Measurements from ENCODE around the gene HOXD4.

HOXD4 gene

DNA sequence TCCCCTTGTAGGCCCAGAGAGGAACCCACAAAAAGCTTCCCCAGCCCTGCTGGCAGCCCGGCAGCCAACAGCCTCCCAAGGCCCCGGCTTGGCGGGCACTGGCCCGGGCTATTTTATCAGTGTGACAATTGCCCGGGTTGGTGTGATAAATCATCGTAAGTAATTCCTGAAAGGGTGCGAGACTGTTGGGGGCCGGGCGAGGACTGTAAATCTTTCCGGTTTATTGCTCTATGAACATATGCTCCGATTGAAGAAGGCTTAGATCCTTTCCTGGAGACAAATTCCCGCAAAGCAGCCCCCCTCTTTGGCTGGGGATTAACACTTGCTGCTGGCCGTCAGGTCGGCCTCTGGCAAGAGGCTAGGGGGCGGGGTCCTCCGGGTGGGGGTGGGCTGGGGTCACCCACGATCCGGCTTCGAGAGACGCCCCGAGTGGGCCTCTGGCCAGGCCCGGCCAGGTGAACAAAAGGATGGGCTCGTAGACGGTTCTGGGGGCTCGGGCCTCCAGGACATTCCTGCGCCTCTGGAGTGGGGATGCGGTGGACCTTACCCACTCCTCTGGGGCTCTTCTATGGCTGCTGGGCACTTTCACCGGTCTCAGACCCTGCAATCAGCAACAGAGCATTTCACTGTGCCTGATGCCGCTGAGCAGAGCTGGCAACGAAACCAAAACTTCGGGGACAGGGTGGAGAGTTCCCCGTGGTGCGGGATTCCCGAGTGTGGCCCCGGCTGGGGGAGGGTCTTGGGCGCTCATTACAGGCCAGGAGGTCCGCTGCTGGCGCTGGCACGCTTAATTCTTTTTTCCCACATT is 7.7 kb downstream of the HOXD4 start:
- DNase-seq, result no peak

DNA sequence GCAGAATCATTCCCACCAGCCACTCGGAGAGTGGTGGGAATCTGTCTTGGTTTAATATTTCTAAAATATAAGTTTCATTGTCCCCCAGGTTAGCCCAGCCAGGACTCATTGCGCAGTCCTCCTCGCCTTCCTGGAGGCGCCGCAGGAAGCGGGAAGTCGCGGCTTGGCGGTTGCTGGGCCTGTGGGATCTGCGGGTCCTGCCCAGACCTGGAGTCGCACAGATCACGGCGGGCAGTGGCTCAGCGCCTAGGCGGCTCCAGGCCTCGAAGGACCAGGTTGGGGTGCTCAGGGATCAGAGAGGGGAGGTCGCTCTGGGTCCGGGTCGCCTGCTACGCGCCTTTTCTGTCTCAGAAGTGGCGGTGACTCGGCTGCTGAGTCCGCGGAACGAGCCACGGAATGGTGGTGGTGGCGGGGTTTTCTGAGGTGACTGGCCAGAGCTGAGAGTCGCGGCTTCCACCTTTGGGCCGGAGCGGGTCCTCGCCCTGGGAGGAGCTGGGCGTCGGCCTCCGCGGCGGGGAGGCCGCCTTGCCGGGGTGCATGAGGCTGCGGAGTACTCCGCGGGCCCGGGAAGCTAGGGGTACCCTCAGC is 8.4 kb downstream of the HOXD4 start:
- no peak for DNase-seq

DNA sequence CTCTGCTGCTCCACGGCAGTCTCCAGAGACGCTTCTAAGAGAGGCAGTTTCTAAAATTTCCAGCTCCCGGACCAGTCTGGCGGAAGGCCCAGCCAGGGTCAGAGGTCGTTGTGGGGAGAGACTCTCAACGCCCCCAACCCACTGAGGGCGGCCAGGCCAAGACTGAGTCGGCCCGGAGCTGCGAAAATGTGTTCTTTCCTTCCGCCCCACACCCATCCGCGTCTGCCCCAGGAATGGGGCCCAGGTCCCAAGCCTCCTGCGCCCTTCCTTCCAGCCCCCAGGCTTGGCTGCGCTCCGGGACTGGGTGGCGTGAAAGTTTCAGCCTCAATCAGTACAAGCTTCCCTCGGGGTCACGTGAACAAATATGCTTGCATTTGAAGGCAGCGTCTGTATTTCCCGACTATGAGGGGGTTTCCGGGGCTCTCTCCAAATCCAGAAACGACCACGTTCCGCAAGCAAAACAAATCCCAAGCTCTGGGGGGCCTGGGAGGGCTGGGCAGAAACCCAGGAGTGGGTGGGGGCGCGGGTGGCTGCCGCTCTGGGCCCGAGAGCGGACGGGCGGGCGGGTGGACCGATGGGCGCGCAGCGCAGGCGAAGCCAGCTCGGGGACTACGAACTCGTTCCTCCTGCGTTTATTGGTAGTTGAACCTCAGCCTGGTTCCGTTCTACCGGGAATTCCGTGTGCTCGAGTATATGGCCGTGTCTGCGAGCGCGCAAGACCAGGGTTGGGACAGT is 9.1 kb downstream of the HOXD4 start:
- DNase-seq, result no peak

DNA sequence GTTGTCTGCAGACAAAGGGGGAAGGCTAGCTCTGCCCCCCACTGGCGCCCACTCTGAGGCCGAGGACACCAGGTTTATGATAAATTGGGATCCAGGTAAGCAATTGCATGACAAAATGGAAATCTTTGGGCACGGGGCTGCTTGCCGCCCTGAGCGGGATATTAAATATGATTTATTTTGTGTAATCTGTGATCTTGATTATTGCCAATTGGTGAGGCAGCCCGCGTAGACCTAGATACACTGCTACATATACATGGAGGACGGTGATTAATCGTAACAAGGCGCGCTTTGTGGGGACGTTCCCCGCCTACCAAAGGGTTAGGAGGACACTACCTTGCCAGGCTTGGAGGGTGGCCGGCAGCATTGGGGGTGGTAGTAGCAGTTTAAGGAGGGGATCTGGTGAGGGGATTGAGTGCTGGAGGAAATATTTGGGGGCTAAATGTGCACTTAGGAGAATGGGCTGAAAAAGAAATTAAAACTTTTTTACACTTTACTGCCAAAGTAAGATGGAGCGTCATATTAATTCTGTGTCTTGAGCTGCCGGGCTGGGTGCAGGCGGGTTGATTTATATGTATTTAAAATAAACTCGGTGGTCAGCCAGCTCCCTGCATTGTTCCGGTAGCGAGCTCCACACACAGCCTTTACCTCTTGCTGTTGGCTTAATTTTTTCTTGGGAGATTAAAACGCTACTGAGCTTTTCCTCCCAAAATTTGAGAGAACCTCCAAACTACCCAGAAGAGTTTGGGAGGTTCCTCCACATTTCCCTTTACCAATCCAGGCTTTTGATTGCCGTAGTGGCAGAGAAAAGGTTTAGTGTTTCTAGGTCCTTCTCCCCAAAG is 9.9 kb downstream of the HOXD4 start:
- no peak for DNase-seq

DNA sequence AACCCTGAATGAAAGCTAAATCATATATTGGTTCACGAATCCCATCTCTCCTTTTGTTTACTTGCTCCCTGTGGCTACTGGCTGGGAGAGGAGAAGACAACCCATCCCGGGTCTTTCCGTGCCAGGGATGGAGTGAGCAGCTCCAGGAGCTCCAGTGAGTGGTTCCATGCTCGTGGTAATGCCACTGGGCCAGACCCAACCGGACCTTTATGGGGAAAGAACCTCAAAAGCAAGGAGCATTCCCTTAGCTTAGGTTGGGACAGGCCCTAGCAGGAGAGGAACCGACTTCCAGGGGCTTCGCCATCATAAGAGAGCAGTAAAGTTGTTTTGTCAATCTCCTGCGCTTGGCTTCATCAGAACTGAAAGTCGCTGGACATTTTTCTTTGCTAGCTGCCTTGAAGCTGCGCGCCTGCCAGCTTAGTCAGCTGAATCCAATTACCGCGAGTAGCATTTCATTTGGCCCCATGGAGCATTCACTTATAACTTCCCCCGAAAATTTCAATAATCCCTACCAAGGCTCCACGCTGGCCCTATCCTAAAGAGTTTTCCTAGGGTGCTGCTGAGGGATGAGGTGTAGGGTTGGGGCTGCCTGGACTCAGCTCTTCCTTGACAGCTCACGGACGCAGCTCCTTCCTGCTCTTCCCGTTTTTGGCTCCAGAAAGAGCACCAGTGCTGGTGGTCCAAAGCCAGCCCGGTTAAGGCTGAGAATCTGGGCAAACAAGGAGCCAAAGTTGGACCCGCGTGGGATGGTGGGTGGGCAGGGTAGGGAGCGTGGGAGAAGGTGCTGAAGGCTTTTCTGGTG is 10.7 kb downstream of the HOXD4 start:
- no peak for DNase-seq

DNA sequence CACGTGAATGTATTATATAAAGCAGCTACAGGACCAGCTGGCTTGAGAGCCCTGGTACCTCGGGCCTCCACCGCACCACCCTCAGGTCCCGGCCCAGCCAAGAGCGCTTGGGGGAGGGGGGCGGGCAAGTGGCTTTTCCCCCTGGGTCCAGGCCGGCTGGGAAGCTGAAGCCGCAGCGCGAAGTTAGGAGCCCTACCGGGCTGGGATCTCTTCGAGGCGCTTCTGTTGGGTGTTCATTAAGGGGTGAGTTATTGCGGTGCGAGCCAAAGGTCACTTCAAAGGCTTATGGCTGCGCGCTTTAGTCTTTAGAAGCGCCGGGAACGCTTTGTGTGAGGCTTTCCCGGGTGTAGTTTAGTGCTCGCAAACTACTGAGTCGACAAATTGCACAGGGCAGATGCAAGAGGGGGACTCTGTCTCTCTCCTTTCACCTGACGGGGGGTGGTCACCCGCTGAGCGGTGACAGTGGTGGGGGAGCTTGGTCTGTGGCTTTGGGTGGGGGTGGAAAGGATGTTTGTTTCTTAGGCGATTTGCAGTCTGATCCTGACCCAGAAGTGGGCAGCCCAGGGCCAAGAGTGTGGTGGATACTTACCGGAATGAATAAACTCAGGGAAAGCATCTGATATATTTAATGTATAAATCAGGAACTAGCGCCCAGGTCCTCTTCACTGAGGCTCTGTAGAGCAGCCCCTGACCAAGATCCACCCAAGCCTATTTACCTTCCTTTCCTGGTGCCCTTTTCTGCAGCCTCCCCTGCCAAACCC is 11.7 kb downstream of the HOXD4 start:
- no peak for DNase-seq

DNA sequence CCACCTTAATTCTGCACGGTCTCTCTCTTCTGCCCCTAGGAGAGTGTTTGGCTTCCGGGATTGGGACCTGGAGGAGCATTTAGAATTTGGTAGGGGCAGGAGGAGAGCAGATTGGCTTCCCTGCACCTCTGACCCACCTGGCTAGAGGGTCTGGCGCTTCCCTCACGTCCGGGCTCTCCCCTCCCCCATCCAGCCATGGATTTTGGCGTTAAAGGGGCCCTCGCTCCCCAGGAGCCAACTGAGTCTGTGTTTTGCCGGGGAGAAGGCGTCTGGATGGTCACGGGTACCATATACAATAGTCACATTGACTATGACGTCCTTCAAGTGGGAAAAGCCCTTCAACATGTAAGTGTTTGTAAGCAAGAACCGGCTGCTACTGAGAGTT is 12.3 kb downstream of the HOXD4 start:
- DNase-seq, result no peak

DNA sequence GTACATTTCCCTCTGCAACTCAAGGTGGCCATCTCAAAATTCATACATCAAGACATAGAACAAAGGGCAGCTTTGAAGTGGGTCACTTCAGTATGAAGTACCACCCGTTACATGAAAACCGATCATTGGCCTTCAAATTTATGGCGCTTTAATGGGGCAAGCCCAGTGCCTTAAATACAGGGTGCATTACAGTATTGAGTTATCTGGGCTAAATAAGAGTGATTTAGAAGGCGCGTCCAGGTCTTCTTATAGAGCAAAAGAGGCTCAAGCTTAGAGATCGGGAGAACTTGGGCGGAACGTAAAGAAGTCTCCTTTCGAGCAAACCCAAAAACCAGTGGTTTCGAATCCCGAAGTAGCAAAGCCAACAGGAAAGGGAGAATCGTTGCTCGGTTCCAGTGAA is 12.9 kb downstream of the HOXD4 start:
- no peak for DNase-seq

DNA sequence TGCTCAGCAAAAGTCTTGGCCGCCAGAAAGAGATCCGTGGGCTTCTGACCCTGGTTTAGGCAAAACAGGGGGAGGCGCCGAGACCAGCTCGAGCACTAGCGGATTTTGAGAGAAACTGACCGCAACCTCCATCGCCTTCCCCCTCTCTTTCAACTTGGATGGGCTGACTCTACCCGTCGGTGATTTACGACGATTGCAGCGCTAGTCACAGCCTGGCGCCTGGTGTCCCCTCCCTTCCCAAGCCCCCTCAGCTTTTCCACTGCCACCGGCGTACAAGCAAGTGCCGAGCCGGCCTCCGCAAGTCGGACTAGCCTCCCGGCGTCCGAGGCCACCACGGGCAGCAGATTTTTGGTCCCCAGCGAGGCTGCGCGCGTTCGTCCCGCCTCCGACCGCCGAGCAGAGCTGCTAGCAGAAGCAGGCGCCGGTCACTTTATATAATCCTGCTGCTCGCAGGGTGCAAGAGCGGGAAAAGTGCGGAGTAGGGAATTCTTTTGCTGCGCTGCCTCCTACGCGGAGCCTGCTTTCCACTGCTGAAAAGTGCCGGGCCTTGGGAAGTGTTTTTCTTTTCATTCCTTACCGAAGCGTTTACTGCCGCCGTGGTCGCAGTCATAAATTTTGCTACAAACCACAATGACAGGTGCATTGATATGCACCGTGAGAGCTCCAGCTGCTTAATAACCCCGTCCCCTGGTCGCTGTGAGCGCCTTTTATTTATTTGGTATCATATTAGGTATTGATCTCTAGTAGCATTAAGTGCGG is 13.4 kb downstream of the HOXD4 start:
- DNase-seq, result no peak

DNA sequence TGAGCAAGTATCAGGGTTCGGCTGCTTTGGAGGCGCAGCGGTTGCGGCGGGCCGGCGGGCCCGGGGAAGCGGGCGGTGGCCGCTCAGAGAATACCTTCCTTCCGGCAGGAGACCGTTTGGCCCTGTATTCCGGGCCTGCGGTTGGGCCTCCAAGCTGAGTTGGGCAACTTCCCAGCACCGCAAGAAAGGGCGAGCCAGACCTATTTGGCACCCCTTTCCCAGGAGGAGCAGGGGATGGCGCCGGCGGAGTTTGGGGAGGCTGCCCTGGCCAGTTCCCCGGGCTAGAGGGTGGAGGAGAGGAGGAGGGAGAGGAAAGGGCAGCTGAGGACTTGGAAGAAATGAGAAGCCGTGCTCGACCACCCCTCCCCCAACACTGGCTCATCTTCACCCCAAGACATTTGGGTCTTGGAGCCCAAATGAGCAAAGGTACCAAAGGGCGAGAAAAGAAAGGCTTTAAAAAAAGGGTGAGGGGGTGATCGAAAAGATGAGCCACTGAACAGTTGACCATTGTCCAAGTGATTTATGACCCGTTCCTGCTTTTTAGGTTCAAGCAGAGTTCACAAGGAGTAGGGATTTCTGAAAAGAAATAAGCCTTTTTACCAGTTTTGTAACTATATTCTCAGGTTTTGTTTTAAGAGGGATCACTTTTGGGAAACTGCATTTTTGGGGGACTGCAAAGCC is 14.2 kb downstream of the HOXD4 start:
- no peak for DNase-seq

DNA sequence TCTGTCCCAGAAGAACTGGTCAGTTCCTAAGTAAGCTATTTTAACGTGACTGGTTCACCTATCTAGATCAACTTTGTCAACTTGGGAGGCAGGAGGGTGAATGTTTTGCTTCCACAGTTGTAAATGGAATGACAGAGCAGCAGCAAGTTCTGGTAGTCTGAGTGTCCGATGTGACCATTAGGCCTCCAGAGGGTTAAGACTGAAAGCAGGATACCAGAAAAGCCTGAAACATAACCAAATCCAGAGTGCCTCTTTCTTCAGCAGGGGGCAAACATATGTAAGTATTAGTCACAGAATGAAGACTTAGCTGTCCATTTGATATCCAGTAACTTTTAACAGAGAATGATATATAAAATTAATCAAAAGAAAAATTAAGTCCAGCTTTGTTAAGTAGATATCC is 14.9 kb downstream of the HOXD4 start:
- DNase-seq, result no peak

DNA sequence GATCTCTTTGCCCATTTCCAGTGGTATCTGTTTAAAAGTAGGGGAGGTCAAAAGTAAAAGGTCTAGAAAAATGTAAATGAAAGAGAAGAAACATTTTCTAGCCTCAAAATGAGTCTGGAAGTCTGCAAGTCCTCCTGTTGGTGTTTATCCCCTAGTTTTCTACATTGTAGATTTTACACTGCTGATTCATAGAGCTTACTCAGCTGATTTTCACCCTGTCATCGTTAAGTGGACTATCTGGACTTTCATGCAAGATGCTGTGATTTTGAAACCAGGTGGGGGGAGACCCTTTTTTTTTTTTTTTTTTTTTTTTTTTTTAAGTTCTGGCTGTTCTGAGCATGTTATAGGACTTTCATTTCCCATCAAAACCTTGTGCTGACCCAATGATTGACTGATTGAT is 16.0 kb downstream of the HOXD4 start:
- DNase-seq, result no peak

DNA sequence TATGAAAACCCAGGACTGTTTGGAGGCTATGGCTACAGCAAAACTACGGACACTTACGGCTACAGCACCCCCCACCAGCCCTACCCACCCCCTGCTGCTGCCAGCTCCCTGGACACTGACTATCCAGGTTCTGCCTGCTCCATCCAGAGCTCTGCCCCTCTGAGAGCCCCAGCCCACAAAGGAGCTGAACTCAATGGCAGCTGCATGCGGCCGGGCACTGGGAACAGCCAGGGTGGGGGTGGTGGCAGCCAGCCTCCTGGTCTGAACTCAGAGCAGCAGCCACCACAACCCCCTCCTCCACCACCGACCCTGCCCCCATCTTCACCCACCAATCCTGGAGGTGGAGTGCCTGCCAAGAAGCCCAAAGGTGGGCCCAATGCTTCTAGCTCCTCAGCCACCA is 17.8 kb downstream of the HOXD4 start:
- no peak for DNase-seq

DNA sequence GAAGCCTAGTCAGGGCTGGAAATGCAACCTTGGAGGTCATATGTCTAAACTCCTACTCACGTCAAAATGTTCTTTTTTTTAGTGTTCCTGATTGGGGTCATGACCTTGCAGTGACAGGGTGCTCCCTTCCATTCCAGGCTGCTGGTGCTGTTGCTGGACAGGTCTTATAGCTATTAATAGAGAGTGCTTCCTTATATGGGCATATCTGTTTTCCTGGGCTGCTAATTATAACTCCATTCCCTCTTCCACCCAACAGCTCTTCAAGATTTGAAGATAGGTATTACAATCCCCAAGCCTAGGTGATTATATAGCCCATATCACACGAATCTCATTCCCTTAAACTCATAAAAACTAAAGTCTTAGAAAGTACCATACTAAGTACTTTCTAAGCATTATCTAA is 18.4 kb downstream of the HOXD4 start:
- no peak for DNase-seq

DNA sequence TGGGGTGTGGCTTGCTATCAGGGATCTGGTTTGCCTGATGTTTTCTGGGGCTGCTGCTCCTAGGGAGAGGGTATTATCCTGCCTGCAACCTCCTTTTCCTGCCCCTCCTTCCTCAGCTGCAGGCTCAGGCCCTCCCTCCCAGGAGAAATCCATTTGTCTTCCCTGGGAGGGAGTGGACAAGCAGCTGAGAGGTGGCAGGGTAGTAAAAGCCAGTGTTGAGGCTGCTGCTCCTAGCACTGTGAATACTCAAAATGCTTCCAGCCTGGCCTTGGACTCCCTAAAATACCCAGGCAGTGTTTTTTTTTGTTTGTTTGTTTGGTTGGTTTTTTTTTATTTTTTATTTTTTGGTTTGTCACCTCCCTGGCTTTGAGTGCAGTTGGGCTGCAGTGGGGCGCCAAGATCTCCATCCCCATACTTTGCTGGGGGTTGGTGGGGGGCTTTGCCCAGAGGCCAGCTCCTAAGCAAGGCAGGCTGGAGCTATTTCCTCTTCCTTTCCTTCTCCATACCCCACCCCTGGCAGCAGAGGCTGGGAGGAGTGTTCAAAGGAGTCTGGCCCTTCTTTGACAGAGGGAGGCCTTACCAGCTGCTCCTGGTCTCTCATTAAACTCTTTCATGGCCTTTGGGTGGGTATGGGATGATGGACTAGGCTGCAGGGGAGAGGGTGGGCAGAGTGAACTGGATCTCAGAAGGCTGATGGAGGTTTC is 19.4 kb downstream of the HOXD4 start:
- no peak for DNase-seq

DNA sequence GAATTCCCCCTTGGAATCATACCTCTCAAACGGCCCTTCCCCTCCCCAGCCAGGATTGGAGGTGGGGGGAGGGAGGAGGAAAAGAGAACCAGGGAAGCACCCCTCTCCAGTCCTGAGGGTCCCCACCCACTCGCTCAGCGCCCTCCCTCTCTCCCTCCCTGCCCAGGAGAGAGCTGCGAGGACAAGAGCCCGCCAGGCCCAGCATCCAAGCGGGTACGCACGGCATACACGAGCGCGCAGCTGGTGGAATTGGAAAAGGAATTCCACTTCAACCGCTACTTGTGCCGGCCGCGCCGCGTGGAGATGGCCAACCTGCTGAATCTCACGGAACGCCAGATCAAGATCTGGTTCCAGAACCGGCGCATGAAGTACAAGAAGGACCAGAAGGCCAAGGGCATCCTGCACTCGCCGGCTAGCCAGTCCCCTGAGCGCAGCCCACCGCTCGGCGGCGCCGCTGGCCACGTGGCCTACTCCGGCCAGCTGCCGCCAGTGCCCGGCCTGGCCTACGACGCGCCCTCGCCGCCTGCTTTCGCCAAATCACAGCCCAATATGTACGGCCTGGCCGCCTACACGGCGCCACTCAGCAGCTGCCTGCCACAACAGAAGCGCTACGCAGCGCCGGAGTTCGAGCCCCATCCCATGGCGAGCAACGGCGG is 20.1 kb downstream of the HOXD4 start:
- no peak for DNase-seq

DNA sequence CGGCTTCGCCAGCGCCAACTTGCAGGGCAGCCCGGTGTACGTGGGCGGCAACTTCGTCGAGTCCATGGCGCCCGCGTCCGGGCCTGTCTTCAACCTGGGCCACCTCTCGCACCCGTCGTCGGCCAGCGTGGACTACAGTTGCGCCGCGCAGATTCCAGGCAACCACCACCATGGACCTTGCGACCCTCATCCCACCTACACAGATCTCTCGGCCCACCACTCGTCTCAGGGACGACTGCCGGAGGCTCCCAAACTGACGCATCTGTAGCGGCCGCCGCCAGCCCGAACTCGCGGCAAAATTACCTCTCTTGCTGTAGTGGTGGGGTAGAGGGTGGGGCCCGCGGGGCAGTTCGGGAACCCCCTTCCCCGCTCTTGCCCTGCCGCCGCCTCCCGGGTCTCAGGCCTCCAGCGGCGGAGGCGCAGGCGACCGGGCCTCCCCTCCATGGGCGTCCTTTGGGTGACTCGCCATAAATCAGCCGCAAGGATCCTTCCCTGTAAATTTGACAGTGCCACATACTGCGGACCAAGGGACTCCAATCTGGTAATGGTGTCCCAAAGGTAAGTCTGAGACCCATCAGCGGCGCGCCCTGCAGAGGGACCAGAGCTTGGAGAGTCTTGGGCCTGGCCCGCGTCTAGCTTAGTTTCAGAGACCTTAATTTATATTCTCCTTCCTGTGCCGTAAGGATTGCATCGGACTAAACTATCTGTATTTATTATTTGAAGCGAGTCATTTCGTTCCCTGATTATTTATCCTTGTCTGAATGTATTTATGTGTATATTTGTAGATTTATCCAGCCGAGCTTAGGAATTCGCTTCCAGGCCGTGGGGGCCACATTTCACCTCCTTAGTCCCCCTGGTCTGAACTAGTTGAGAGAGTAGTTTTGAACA is 20.9 kb downstream of the HOXD4 start:
- no peak for DNase-seq

Data from hematopoietic multipotent progenitor cell treated with erythropoietin and hydrocortisone succinate and interleukin-3 and kit ligand, for 8 days (in vitro differentiated cells).